Activated B cell treated with CpG ODN at 0.5 μM for 24 hours (primary cell): ENCODE results near the gene TREML4. TPM values are rescaled to one million over a fixed set of nuclear protein-coding genes. Genes with fewer than 3 reads are reported as not detected.

Source experiments
- ATAC-seq: fragments of 200-7000 bp; cut with Tn5 transposase; one replicate; pipeline ENCODE4 v1.10.0; 2021; ENCODE audit warnings: low read depth, mild to moderate bottlenecking, moderate library complexity
- CTCF ChIA-PET: fragments of 350-600 bp; sonication (Branson Sonifier 250); formaldehyde crosslinking; loops from one replicate; lab custom pipeline; 2021; ENCODE audit warnings: antibody characterized with exemption; lab: Charles Lee
- POLR2A ChIA-PET: fragments of 350-600 bp; sonication (Branson Sonifier 250); formaldehyde crosslinking; loops from one replicate; lab custom pipeline; 2021; ENCODE audit warnings: antibody characterized with exemption; lab: Charles Lee
- DNase-seq: peaks from one replicate; pipeline ENCODE4 v3.0.0; 2022
- H3K27ac Mint-ChIP-seq: one replicate; pipeline ENCODE4 v1.8.0; 2020; ENCODE audit warnings: mixed read lengths
- H3K27me3 Mint-ChIP-seq: one replicate; pipeline ENCODE4 v1.8.0; 2021; ENCODE audit warnings: mixed read lengths
- H3K36me3 Mint-ChIP-seq: one replicate; pipeline ENCODE4 v1.8.0; 2021; ENCODE audit warnings: low read depth, mixed read lengths
- H3K4me1 Mint-ChIP-seq: one replicate; pipeline ENCODE4 v1.8.0; 2021; ENCODE audit warnings: mixed read lengths
- H3K4me3 Mint-ChIP-seq: one replicate; pipeline ENCODE4 v1.8.0; 2020; ENCODE audit warnings: mild to moderate bottlenecking, mixed read lengths
- H3K9me3 Mint-ChIP-seq: one replicate; pipeline ENCODE4 v1.8.0; 2020; ENCODE audit warnings: mixed read lengths
- CTCF ChIP-seq: fragments of 200-600 bp; IDR thresholded peaks from one replicate; pipeline ENCODE4 v1.8.0; 2022; ENCODE audit warnings: antibody characterized with exemption, mild to moderate bottlenecking
- intact Hi-C: fragments of 100-400 bp; cut with micrococcal nuclease; formaldehyde crosslinking; loops from one replicate; pipeline ENCODE4 v1.15.1; 2024
- total RNA-seq: library from RNA; stranded (reverse); gene quantifications from 2 replicates; pipeline ENCODE4 v1.2.3, GENCODE V29; 2022

The TREML4 gene
- total RNA-seq, 1 donor from 2014 or later, result not detected

- H3K27ac Mint-ChIP-seq, result peak overlapping the region; percentile 96
- ATAC-seq, result peak; percentile 29
- POLR2A ChIA-PET, result interaction anchor here (0.7 to 3.4 kb wide), 9 partner anchors 10 to 534 kb away, joined by 3 to 21 read pairs (median 3); no protein-coding TSS in a partner anchor
- peaks cover 34% of the 10 kb centered on the region for H3K36me3 Mint-ChIP-seq
- DNase-seq, result no peak
- intact Hi-C loops, result loop anchor here (2.0 kb wide), 1 partner anchor 79 kb away; no protein-coding TSS in a partner anchor
- CTCF ChIA-PET, result interaction anchor here (1.4 kb wide), 2 partner anchors 17 to 79 kb away, joined by 4 to 8 read pairs; no protein-coding TSS in a partner anchor
- H3K9me3 Mint-ChIP-seq, result no peaks in the 10 kb centered on the region
- no peaks in the 10 kb centered on the region for H3K27me3 Mint-ChIP-seq
- no peak for TF ChIP-seq CTCF
- peak overlapping the region; percentile 75 for H3K4me3 Mint-ChIP-seq
- H3K4me1 Mint-ChIP-seq, result peaks cover 93% of the 10 kb centered on the region
These were observed 28.4 kb upstream of the TREML4 start for GRCh38 chr6:41199552-41200246.

- CTCF ChIA-PET, result interaction anchor here (1.4 to 1.8 kb wide), 3 partner anchors 9 to 78 kb away, joined by 4 to 8 read pairs (median 6); no protein-coding TSS in a partner anchor
- Mint-ChIP-seq H3K4me3 (peak overlapping the region; percentile 75), H3K4me1 (peaks cover 86% of the 10 kb centered on the region), H3K36me3 (peaks cover 27% of the 10 kb centered on the region), H3K27me3 (no peaks in the 10 kb centered on the region), H3K9me3 (no peaks in the 10 kb centered on the region), H3K27ac (peak overlapping the region; percentile 96)
- no peak for TF ChIP-seq CTCF
- POLR2A ChIA-PET, result interaction anchor here (0.6 to 3.4 kb wide), 15 partner anchors 9 to 588 kb away, joined by 3 to 21 read pairs (median 3); partner anchors contain the start of genes NFYA, OARD1 and TOMM6
- no peak for DNase-seq
- peak; percentile 29 for ATAC-seq
- intact Hi-C loops, result loop anchor here (2.0 kb wide), 1 partner anchor 78 kb away; no protein-coding TSS in a partner anchor
These were observed 27.8 kb upstream of the TREML4 start for GRCh38 chr6:41200296-41200900.

- POLR2A ChIA-PET, result interaction anchor here (0.6 to 3.4 kb wide), 16 partner anchors 9 to 587 kb away, joined by 3 to 21 read pairs (median 3); partner anchors contain the start of genes NFYA, OARD1 and TOMM6
- CTCF ChIA-PET, result interaction anchor here (1.4 to 1.8 kb wide), 4 partner anchors 9 to 77 kb away, joined by 4 to 8 read pairs (median 5); no protein-coding TSS in a partner anchor
- Mint-ChIP-seq H3K27ac (peak within 1 kb of the TSS; percentile 96), H3K4me3 (peak within 1 kb of the TSS; percentile 75), H3K36me3 (peaks cover 23% of the 10 kb centered on the region), H3K9me3 (no peaks in the 10 kb centered on the region), H3K4me1 (peaks cover 79% of the 10 kb centered on the region), H3K27me3 (no peaks in the 10 kb centered on the region)
- ATAC-seq, result peak; percentile 59
- peak; percentile 55 for DNase-seq
- no peak for TF ChIP-seq CTCF
- intact Hi-C loops, result loop anchor here (1.0 to 2.0 kb wide), 2 partner anchors 78 to 129 kb away; partner anchors contain the start of genes NFYA and OARD1
These were observed 27.0 kb upstream of the TREML4 start, which contains the start of gene TREML2 for GRCh38 chr6:41200901-41201763. Gene TREML2, minus strand, starts transcription at chr6:41201149. Its CDS starts 141 bp downstream, at chr6:41201008.

- TF ChIP-seq CTCF, result no peak
- Mint-ChIP-seq H3K27me3 (no peaks in the 10 kb centered on the region), H3K9me3 (no peaks in the 10 kb centered on the region), H3K36me3 (peaks cover 16% of the 10 kb centered on the region), H3K4me3 (peak overlapping the region; percentile 75), H3K27ac (peak overlapping the region; percentile 96), H3K4me1 (peaks cover 74% of the 10 kb centered on the region)
- POLR2A ChIA-PET, result interaction anchor here (0.7 to 3.4 kb wide), 3 partner anchors 10 to 129 kb away, joined by 3 to 21 read pairs (median 10); partner anchors contain the start of genes NFYA and OARD1
- ATAC-seq (peak; percentile 32), DNase-seq (no peak)
- CTCF ChIA-PET, result interaction anchor here (1.5 to 1.8 kb wide), 2 partner anchors 10 to 19 kb away, joined by 4 to 6 read pairs; no protein-coding TSS in a partner anchor
- intact Hi-C loops, result loop anchor here (1.0 to 2.0 kb wide), 2 partner anchors 77 to 129 kb away; partner anchors contain the start of genes NFYA and OARD1
These were observed 26.4 kb upstream of the TREML4 start for GRCh38 chr6:41201764-41202173.
